ENCODE measurements around the gene DNAJC30.
A peak's percentile ranks its signal among the peaks of the same experiment; 100 is the strongest.

Gene DNAJC30

DNA sequence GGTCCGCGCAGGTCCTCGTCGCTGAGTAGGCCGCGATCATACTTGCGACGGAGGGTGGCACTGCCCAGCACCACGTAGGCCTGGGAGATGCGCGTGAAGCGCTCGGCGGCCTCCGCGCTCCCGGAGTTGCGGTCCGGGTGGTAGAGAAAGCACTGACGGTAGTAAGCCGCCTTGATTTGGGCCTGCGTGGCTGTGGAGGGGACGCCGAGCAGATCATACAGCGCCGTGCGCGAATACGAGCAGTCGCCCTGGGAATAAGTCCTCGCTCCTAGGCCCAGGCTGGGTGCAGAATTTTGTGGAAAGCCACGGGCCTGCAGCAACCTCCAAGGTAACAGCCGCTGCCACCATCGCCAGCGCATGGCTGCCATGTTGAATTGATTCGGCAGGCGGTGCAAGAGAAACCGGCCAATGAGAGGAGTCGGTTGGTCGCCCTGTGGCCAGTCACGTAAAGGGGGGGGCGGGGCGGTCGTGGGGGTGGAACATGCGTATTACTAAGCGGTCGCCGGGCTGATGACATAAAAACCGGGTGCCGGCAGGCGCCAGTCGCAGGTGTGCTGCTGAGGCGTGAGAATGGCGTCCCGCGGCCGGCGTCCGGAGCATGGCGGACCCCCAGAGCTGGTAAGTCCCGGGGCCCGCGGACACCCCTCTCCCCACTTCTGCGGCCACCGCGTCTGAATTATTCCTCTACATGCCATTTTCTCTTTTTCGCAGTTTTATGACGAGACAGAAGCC, at the start of gene DNAJC30, which contains the start of gene BUD23:
Gene DNAJC30 (minus strand): TSS at position 398 of the 732 bp plus-strand sequence. CDS start 30 bp downstream, at position 368.
Gene BUD23 (plus strand): TSS at position 542 of the 732 bp plus-strand sequence. CDS start 29 bp downstream, at position 571.
- TF ChIP-seq SP1 (IDR thresholded peaks at IDR 0.05) (no peak), BHLHE40 (IDR thresholded peaks at IDR 0.05; ENCODE audit: borderline replicate concordance) (no peak), PKNOX1 (IDR thresholded peaks at IDR 0.05) (peak; percentile 39; the same call in 1 of the 2 replicates), FOXM1 (IDR thresholded peaks at IDR 0.05; ENCODE audit: borderline replicate concordance) (no peak), FOXK2 (IDR thresholded peaks at IDR 0.05) (no peak), FOXA1 (IDR thresholded peaks at IDR 0.05) (no peak), HDGF (IDR thresholded peaks at IDR 0.05; ENCODE audit: borderline replicate concordance) (no peak), ARNT (IDR thresholded peaks at IDR 0.05) (no peak), CTBP1 (IDR thresholded peaks at IDR 0.05; ENCODE audit: borderline replicate concordance) (no peak), TARDBP (IDR thresholded peaks at IDR 0.05) (no peak), ZNF384 (IDR thresholded peaks at IDR 0.05) (no peak), SUZ12 (IDR thresholded peaks at IDR 0.05) (no peak), ELF4 (IDR thresholded peaks at IDR 0.05) (peak; percentile 62), NFRKB (IDR thresholded peaks at IDR 0.05) (peak; percentile 55; the same call in 1 of the 2 replicates), LEF1 (IDR thresholded peaks at IDR 0.05; ENCODE audit: borderline replicate concordance) (no peak), L3MBTL2 (conservative IDR thresholded peaks at IDR 0.05) (peak; percentile 83)
- ChIA-PET POLR2A (interaction anchor here (1.0 to 1.1 kb wide), 3 partner anchors 8 to 55 kb away, joined by 3 to 4 read pairs (median 4); partner anchors contain the start of gene ABHD11), CTCF (no interaction called here)
- peak; percentile 97 for DNase-seq (ENCODE audit: extremely low spot score)

DNA sequence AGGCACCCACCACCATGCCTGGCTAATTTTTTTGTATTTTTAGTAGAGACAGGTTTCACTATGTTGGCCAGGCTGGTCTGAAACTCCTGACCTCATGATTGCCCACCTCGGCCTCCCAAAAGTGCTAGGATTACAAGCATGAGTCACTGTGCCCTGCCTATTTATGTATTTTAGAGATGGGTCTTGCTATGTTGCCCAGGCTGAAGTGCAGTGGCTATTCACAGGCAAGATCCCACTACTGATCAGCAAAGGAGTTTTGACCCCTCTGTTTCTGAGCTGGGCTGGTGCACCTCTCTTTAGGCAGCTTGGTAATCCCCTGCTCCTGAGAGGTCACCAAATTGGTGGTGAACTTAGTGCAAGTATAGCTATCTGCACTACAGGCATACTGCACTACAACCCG, 49.1 kb upstream of the DNAJC30 start:
- POLR2A ChIA-PET = interaction anchor here (1.5 kb wide), 1 partner anchor 13 kb away, joined by 3 read pairs; the partner anchor contains the start of gene STX1A
- no peak for DNase-seq (ENCODE audit: extremely low spot score)
- CTCF ChIA-PET = interaction anchor here (4.2 kb wide), 1 partner anchor 124 kb away, joined by 21 read pairs; no protein-coding TSS in a partner anchor
- TF ChIP-seq PKNOX1 (IDR thresholded peaks at IDR 0.05) (no peak), CTBP1 (IDR thresholded peaks at IDR 0.05; ENCODE audit: borderline replicate concordance) (no peak), BHLHE40 (IDR thresholded peaks at IDR 0.05; ENCODE audit: borderline replicate concordance) (no peak), LEF1 (IDR thresholded peaks at IDR 0.05; ENCODE audit: borderline replicate concordance) (no peak), L3MBTL2 (conservative IDR thresholded peaks at IDR 0.05) (no peak), SUZ12 (IDR thresholded peaks at IDR 0.05) (no peak), TARDBP (IDR thresholded peaks at IDR 0.05) (no peak), ELF4 (IDR thresholded peaks at IDR 0.05) (no peak), ARNT (IDR thresholded peaks at IDR 0.05) (no peak), FOXM1 (IDR thresholded peaks at IDR 0.05; ENCODE audit: borderline replicate concordance) (no peak)

- CTCF ChIA-PET = no interaction called here
- DNase-seq (ENCODE audit: extremely low spot score) = no peak
- POLR2A ChIA-PET = no interaction called here
- TF ChIP-seq SUZ12 (IDR thresholded peaks at IDR 0.05) (no peak), L3MBTL2 (conservative IDR thresholded peaks at IDR 0.05) (no peak), SP1 (IDR thresholded peaks at IDR 0.05) (no peak), BHLHE40 (IDR thresholded peaks at IDR 0.05; ENCODE audit: borderline replicate concordance) (no peak), NFRKB (IDR thresholded peaks at IDR 0.05) (no peak), CTBP1 (IDR thresholded peaks at IDR 0.05; ENCODE audit: borderline replicate concordance) (no peak), TARDBP (IDR thresholded peaks at IDR 0.05) (no peak), FOXM1 (IDR thresholded peaks at IDR 0.05; ENCODE audit: borderline replicate concordance) (no peak), FOXK2 (IDR thresholded peaks at IDR 0.05) (no peak), ZNF384 (IDR thresholded peaks at IDR 0.05) (no peak), FOXA1 (IDR thresholded peaks at IDR 0.05) (no peak)
Observed at GRCh38 chr7:73730485-73730884, 47.2 kb upstream of the DNAJC30 start.

- ChIA-PET POLR2A (interaction anchor here (1.2 kb wide), 1 partner anchor 10 kb away, joined by 8 read pairs; the partner anchor contains the start of gene ABHD11), CTCF (interaction anchor here (0.6 to 1.5 kb wide), 6 partner anchors 9 to 122 kb away, joined by 3 to 5 read pairs (median 3); partner anchors contain the start of gene ABHD11)
- DNase-seq (ENCODE audit: extremely low spot score) = no peak
- TF ChIP-seq NFRKB (IDR thresholded peaks at IDR 0.05) (no peak), ARNT (IDR thresholded peaks at IDR 0.05) (no peak), ZNF384 (IDR thresholded peaks at IDR 0.05) (no peak), PKNOX1 (IDR thresholded peaks at IDR 0.05) (peak; percentile 81), ELF4 (IDR thresholded peaks at IDR 0.05) (no peak), FOXA1 (IDR thresholded peaks at IDR 0.05) (no peak), BHLHE40 (IDR thresholded peaks at IDR 0.05; ENCODE audit: borderline replicate concordance) (no peak)
Observed at GRCh38 chr7:73728551-73728950, 45.3 kb upstream of the DNAJC30 start.

DNA sequence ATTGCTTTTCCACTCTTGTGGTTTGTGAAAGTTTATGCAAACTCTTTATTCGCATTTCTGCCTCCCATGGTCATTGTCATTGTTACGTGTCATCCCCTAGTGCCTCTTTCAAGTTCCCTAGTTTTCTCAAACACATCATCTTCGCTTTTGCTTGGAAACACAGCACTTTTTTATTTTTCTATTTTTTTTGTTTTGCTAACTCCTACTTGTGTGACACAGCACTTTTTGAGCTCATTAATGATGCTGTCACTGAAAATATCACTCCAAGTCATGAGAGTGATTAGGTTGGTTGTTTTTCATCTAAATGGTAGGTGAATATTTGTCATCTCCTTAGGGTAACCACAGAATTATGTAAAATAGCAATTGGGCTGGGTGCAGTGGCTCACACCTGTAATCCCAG, 44.7 kb upstream of the DNAJC30 start:
- POLR2A ChIA-PET = no interaction called here
- no peak for DNase-seq (ENCODE audit: extremely low spot score)
- TF ChIP-seq HDGF (IDR thresholded peaks at IDR 0.05; ENCODE audit: borderline replicate concordance) (no peak), ARNT (IDR thresholded peaks at IDR 0.05) (no peak), TARDBP (IDR thresholded peaks at IDR 0.05) (no peak), SUZ12 (IDR thresholded peaks at IDR 0.05) (no peak), BHLHE40 (IDR thresholded peaks at IDR 0.05; ENCODE audit: borderline replicate concordance) (no peak), SP1 (IDR thresholded peaks at IDR 0.05) (no peak), FOXK2 (IDR thresholded peaks at IDR 0.05) (no peak), NFRKB (IDR thresholded peaks at IDR 0.05) (no peak), L3MBTL2 (conservative IDR thresholded peaks at IDR 0.05) (no peak), ZNF384 (IDR thresholded peaks at IDR 0.05) (no peak), LEF1 (IDR thresholded peaks at IDR 0.05; ENCODE audit: borderline replicate concordance) (no peak), FOXA1 (IDR thresholded peaks at IDR 0.05) (no peak), FOXM1 (IDR thresholded peaks at IDR 0.05; ENCODE audit: borderline replicate concordance) (no peak), ELF4 (IDR thresholded peaks at IDR 0.05) (no peak), CTBP1 (IDR thresholded peaks at IDR 0.05; ENCODE audit: borderline replicate concordance) (no peak)
- CTCF ChIA-PET = interaction anchor here (0.6 to 0.7 kb wide), 3 partner anchors 14 to 121 kb away, joined by 3 read pairs; no protein-coding TSS in a partner anchor

Data from HEK293T (cell line).